ENCODE measurements around the gene BCAS3.

DNA sequence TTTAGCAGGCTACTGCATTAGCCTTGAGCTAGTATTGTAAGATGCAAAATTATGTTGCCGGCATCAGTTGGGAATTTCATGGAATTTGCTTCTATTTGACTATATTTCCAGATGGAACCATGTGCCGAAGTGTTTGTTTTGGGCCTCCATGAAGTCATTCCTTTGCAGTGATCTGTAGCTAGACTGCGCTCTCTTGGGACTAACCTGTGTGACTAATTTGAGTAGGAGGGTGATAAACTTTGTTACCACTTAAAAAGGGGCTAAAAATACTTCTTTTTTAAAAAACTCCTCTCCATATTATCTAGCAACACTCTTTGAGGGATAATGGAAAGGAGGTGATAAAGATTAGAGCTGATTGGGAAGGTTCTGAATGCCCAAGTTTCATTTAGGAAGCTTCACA, 555.2 kb downstream of the BCAS3 start:
- TF ChIP-seq CTCF (conservative IDR thresholded peaks at IDR 0.05; ENCODE audit: low read depth, low read length) (no peak), EZH2 (IDR thresholded peaks at IDR 0.05; ENCODE audit: borderline replicate concordance, low read depth, low read length, poor library complexity, severe bottlenecking) (no peak)

Measured in A673 (cell line).